Left ventricle myocardium inferior (tissue), 1 donor: ENCODE data around the gene KRT80. TPM values are rescaled to one million over a fixed set of nuclear protein-coding genes. Genes with fewer than 3 reads are reported as not detected.
A peak's percentile ranks its signal among the peaks of the same experiment; 100 is the strongest.

Experiments
- DNase-seq: peaks from one replicate; pipeline ENCODE4 v3.0.0-alpha.2; 2020
- H3K27ac ChIP-seq: fragments of 200-600 bp; replicated peaks from 2 replicates; pipeline ENCODE4 v1.8.0; 2021
- H3K27me3 ChIP-seq: fragments of 200-600 bp; 2 replicates; pipeline ENCODE4 v1.8.0; 2021; ENCODE audit warnings: low read depth
- H3K36me3 ChIP-seq: fragments of 200-600 bp; 2 replicates; pipeline ENCODE4 v1.8.0; 2021
- H3K4me1 ChIP-seq: fragments of 200-600 bp; 2 replicates; pipeline ENCODE4 v1.8.0; 2021
- H3K4me3 ChIP-seq: fragments of 200-600 bp; 2 replicates; pipeline ENCODE4 v1.8.0; 2021; ENCODE audit warnings: mild to moderate bottlenecking, moderate library complexity
- H3K9me3 ChIP-seq: fragments of 200-600 bp; replicated peaks from 2 replicates; pipeline ENCODE4 v1.8.0; 2021
- CTCF ChIP-seq: fragments of 200-600 bp; IDR thresholded peaks from 2 replicates; pipeline ENCODE4 v1.8.0; 2021; ENCODE audit warnings: antibody characterized with exemption, mild to moderate bottlenecking, borderline replicate concordance
- intact Hi-C: fragments of 100-400 bp; cut with micrococcal nuclease; formaldehyde crosslinking; loops from one replicate; pipeline ENCODE4 v1.11.0; 2022
- total RNA-seq: library from RNA; stranded (reverse); fragmentation: NEBNext Ultra II Directional; extraction: Animal tissue kit (Norgen Biotek cat#: 25700); gene quantifications from one replicate; pipeline ENCODE4 v1.2.1, GENCODE V29; 2021
- donor health status: DM: no; HTN: yes; CAD: no; lungs with severe emphysema.

KRT80 gene
- total RNA-seq, 1 donor from 2014 or later, result not detected

DNA sequence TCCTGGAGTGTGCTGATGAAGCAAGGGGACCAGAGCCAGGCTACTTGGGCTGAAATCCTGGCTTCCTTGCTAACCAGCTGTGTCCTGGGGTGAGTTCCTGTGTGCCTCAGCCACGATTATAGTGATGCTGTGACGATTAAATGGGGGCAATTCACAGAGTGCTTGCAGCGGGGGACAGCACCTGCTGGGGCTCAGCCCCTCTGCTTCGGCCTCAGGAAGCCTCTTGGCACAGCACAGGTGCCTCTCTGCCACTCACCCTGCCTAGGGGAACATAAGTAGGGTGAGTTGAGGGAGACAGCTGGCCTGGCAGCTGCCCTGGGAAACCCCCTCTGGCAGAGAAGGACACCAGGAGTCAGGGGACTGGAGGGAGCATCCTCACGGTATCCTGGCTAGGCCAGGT lies 9.4 kb downstream of the KRT80 start:
- H3K4me1 ChIP-seq, result peaks cover 68% of the 10 kb centered on the region
- DNase-seq, result no peak
- intact Hi-C loops, result no loop called here

GRCh38 chr12:52181746-52182145 lies 10.1 kb downstream of the KRT80 start:
- Histone ChIP-seq H3K4me1 (peaks cover 68% of the 10 kb centered on the region), H3K9me3 (no peaks in the 10 kb centered on the region), H3K27me3 (no peaks in the 10 kb centered on the region), H3K36me3 (no peaks in the 10 kb centered on the region), H3K4me3 (no peak overlapping the region), H3K27ac (no peak overlapping the region)
- no peak for DNase-seq
- intact Hi-C loops, result no loop called here
- no peak for TF ChIP-seq CTCF

More for the DNA sequence above, 9.4 kb downstream of the KRT80 start:
- no peaks in the 10 kb centered on the region for H3K9me3 ChIP-seq
- TF ChIP-seq CTCF, result no peak
- H3K4me3 ChIP-seq, result no peak overlapping the region
- H3K36me3 ChIP-seq, result no peaks in the 10 kb centered on the region
- H3K27me3 ChIP-seq, result no peaks in the 10 kb centered on the region
- H3K27ac ChIP-seq, result no peak overlapping the region

DNA sequence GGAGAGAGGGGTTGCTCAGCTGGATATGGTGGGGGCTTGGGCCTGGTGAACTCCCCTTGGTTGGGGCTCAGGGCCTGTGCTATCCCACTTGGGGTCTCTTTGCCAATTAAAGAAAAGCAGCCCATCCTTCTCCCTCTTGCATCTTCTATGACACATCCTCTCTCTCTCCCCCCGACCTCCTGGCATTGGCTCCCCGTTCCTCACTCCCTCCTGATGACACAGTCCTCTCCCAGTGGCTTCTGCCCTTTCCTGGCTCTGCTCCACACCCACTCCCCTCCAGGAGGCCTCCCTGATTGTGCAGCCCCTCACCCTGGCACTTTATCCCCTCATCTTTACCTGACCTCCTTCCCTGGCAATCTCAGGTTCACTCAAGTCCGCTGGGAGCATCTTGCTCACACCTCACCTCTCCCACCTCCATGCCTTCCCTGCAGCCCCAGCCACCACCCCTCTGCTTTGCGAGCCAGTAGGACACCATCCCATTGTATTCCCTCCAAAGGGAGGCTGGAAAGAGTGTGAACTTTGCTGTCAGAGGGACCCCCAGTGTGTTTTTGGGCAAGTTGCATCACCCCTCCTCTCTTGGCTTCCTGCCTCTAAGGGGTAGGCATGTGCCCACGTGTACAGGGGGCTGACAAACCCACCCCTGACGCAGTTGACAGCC lies 10.7 kb downstream of the KRT80 start:
- no peaks in the 10 kb centered on the region for H3K27me3 ChIP-seq
- no peaks in the 10 kb centered on the region for H3K36me3 ChIP-seq
- no peak for TF ChIP-seq CTCF
- no peak overlapping the region for H3K27ac ChIP-seq
- H3K4me3 ChIP-seq, result no peak overlapping the region
- no peak for DNase-seq
- intact Hi-C loops, result no loop called here
- no peaks in the 10 kb centered on the region for H3K9me3 ChIP-seq
- peaks cover 68% of the 10 kb centered on the region for H3K4me1 ChIP-seq

GRCh38 chr12:52179396-52179973 lies 12.3 kb downstream of the KRT80 start:
- H3K9me3 ChIP-seq, result no peaks in the 10 kb centered on the region
- H3K36me3 ChIP-seq, result no peaks in the 10 kb centered on the region
- no peak for TF ChIP-seq CTCF
- no peak for DNase-seq
- H3K4me1 ChIP-seq, result peaks cover 60% of the 10 kb centered on the region
- H3K4me3 ChIP-seq, result no peak overlapping the region
- H3K27me3 ChIP-seq, result no peaks in the 10 kb centered on the region
- H3K27ac ChIP-seq, result peak overlapping the region; percentile 62
- intact Hi-C loops, result no loop called here

- Histone ChIP-seq H3K4me1 (peaks cover 55% of the 10 kb centered on the region), H3K4me3 (no peak overlapping the region), H3K9me3 (no peaks in the 10 kb centered on the region), H3K36me3 (no peaks in the 10 kb centered on the region), H3K27ac (peak overlapping the region; percentile 62), H3K27me3 (no peaks in the 10 kb centered on the region)
- intact Hi-C loops, result no loop called here
- TF ChIP-seq CTCF, result no peak
- no peak for DNase-seq
Measured at GRCh38 chr12:52178984-52179383, 12.8 kb downstream of the KRT80 start.
